GM19035 (cell line): ENCODE data around the gene MAPK8IP3.

Experiments used
- ATAC-seq: cut with Tn5 transposase; IDR thresholded peaks from one replicate; pipeline ENCODE4 v1.9.1; 2021; ENCODE audit not compliant: unreplicated experiment

Gene MAPK8IP3

DNA sequence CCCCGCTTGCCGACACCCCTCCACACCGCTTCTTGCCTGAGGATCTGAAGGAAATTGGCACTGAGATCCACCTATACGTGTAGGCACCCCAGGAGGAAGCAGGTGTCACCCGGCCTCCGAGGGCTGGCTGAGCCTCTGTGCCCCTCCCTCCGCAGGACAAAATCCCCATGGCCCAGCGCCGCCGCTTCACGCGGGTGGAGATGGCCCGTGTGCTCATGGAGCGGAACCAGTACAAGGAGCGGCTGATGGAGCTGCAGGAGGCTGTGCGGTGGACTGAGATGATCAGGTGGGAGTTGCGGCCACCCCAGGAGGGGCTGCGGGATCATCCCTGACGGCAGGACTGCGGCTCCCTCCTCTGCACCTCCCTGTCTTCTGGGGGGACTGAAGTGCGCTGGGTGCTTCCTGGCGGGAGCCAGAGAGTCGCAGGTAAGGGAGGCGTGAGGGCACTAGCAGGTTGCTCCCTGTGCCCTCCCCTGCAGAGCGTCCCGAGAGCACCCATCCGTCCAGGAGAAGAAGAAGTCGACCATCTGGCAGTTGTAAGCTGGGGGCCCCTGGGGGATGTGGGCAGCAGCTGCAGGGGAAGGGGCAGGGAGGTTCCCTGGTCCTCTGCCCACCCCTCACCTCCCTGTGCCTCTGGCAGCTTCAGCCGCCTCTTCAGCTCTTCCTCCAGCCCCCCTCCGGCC is 56.3 kb downstream of the MAPK8IP3 start:
- ATAC-seq = no peak

DNA sequence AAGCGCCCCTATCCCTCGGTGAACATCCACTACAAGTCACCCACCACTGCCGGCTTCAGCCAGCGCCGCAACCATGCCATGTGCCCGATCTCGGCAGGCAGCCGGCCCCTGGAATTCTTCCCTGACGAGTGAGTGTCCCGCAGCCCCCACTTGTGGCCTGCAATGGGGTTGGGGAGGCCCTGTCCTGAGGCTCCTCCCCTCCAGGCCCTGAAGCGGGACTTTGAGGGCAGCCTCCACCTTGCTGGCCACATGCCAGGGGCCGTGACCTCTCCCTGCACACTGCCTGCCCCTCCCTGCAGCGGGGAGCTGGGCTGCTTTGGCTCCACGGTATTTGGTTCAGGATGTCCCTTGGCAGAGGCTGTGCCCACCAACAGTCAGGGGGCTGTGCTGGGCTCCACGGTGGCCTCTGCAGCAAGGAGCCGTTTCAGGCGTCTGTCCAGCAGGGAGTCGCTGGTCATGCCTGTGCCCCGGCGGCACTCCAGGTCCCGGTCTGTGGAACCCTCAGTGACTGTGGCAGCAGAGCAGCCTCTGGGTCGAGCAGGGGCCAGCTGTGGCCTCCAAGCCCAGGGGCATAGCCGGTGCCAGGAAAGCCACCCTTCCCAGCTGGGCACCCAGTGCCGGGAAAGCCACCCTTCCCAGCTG is 57.0 kb downstream of the MAPK8IP3 start:
- ATAC-seq = no peak

DNA sequence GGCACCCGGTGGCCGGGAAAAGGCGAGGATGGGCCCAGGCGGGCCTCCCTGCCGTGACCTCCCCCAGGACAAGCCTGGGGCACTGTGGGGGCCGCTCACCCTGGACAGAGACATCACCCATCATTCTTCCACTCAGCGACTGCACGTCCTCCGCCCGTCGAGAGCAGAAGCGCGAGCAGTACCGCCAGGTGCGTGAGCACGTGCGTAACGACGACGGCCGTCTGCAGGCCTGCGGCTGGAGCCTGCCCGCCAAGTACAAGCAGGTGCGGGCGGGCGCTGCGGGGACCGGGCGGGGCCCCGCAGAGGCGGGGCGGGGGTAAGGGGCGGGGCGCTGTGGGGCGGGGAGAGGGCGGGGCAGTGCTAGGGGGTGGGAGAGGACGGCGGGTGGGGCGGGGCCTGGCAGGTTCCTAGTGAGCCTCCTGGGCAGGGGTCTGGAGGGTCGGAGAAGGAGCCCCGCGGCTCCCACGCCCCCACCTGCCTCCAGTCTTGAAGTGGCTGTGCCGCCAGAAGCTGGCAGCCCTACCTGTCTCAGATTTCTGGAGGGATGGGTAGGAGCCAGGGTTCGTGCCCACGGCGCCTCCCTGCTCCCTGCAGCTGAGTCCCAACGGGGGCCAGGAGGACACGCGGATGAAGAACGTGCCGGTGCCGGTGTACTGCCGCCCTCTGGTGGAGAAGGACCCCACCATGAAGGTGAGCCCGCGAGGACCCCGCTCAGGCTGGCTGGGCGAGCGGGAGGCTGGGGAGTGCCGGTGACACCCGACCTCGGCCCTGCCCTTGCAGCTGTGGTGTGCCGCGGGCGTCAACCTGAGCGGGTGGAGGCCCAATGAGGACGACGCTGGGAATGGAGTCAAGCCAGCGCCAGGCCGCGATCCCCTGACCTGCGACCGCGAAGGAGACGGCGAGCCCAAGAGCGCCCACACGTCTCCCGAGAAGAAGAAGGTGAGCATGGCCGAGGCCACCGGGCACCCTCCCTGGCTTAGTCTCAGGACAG is 57.8 kb downstream of the MAPK8IP3 start:
- ATAC-seq = no peak

DNA sequence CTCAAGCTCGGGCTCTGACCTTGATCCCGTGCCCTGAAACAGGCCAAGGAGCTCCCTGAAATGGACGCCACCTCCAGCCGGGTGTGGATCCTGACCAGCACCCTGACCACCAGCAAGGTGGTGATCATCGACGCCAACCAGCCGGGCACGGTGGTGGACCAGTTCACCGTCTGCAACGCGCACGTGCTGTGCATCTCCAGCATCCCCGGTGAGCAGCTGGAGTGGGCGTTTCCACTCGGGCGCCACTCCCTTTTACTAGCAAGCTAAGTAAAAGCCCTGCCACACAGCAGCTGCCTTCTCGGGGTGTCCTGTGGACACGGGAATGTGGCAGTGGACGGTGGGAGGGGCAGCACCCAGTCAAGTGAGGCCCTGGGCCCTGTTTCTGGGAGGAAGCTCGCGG is 59.0 kb downstream of the MAPK8IP3 start:
- no peak for ATAC-seq

DNA sequence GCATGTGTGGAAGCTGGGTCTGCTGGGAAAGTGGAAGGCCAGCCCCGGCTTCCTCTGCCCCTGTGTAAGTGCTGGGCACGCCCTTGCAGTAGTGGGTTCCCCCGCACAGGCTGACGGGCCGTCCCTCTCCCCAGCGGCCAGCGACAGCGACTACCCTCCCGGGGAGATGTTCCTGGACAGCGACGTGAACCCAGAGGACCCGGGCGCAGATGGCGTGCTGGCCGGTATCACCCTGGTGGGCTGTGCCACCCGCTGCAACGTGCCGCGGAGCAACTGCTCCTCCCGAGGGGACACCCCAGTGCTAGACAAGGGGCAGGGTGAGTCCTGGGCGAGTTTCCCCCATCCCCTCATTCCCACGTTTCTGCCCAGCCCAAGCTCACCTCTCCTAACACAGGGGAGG is 59.8 kb downstream of the MAPK8IP3 start:
- ATAC-seq = no peak

DNA sequence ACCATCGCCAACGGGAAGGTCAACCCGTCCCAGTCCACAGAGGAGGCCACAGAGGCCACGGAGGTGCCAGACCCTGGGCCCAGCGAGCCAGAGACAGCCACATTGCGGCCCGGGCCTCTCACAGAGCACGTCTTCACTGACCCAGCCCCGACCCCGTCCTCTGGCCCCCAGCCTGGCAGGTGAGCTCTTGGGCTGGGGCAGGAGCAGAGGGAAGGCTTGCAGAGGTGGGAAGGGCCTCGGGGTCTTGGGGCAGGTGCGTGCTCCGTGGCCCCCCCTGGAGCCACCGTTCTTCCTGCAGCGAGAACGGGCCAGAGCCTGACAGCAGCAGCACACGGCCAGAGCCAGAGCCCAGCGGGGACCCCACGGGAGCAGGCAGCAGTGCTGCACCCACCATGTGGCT is 60.2 kb downstream of the MAPK8IP3 start:
- ATAC-seq = no peak

DNA sequence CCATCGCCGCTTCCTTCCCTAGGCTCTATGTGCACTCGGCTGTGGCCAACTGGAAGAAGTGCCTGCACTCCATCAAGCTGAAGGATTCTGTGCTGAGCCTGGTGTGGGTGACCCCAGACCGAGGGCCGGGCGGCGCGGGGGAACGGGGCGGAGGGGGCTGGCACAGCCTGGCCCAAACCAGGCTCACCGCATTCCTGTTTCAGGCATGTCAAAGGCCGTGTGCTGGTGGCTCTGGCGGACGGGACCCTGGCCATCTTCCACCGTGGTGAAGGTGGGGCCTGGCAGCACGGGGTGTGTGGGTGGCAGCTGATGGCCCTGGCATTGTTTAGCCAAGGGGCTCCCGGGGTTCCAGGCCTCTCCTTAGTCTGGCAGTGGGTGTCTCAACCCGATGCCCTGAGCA is 60.7 kb downstream of the MAPK8IP3 start:
- ATAC-seq = no peak

DNA sequence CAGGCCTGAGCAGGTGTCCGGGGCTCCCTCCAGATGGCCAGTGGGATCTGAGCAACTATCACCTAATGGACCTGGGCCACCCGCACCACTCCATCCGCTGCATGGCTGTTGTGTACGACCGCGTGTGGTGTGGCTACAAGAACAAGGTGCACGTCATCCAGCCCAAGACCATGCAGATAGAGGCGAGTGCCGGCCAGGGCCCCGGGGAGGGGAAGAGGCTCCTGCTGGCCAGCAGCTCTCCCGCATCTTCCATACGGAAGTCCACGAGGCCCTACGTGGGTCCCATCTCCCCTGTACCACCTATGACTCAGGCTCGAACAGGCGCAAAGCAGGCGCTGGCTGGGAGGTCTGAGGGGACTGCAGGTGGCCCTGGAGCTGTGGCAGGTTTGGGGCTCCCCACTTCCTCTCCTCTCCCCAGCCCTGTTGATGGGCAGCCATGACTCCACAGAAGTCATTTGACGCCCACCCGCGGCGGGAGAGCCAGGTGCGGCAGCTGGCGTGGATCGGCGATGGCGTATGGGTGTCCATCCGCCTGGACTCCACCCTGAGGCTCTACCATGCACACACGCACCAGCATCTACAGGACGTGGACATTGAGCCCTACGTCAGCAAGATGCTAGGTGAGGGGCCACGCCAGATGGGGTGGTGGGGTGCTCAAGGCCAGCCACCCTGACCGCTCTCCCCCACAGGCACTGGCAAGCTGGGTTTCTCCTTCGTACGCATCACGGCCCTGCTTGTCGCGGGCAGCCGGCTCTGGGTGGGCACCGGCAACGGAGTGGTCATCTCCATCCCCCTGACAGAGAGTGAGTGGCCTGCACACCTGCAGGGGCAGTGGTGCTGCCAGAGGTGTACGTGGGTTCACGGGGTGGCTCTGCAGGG is 61.4 kb downstream of the MAPK8IP3 start:
- ATAC-seq = no peak

DNA sequence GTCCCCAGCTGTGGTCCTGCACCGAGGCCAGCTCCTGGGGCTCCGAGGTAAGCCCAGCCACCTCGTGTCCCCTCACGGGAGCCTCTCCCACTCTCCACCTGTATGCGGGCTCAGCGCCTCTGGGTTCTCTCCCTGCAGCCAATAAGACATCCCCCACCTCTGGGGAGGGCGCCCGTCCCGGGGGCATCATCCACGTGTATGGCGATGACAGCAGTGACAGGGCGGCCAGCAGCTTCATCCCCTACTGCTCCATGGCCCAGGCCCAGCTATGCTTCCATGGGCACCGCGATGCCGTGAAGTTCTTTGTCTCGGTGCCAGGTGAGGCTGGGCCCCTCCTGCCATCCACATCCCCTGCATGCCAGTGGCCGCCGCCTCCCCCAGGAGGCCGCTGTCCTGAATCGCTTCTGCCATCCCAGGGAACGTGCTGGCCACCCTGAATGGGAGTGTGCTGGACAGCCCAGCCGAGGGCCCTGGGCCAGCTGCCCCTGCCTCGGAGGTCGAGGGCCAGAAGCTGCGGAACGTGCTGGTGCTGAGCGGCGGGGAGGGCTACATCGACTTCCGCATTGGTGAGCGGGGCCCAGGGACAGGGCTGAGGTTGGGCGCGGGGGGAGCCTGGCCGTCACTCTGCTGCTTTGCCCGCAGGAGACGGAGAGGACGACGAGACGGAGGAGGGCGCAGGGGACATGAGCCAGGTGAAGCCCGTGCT is 62.2 kb downstream of the MAPK8IP3 start:
- no peak for ATAC-seq

DNA sequence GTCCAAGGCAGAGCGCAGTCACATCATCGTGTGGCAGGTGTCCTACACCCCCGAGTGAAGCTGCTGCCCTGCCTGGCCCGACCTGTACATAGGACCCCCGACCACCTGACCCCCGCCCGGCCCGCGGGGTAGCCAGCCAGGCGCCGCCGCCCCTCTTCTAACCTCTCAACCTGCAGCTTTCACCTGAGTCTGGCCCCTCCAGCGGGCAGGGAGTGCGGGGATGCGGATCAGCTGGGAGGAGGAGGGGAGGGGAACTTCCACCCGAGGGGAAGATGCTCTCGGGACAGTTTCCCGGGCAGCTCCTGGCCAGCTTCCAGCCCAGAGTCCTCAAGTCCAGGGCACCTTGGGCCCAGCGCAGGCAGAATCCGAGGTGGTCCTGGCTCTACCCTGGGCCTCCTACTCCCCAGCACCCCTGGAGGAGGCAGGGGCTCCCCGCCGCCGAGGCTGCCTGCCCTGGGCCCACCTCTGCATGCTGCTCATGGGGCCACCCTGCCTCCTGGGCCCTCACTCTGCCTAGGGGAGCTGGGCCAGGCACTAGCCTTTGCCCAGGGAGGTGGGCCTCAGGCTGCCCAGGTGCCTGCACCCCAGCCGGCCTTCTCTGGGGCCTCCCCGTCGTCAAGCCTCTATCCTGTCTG is 62.9 kb downstream of the MAPK8IP3 start:
- no peak for ATAC-seq

DNA sequence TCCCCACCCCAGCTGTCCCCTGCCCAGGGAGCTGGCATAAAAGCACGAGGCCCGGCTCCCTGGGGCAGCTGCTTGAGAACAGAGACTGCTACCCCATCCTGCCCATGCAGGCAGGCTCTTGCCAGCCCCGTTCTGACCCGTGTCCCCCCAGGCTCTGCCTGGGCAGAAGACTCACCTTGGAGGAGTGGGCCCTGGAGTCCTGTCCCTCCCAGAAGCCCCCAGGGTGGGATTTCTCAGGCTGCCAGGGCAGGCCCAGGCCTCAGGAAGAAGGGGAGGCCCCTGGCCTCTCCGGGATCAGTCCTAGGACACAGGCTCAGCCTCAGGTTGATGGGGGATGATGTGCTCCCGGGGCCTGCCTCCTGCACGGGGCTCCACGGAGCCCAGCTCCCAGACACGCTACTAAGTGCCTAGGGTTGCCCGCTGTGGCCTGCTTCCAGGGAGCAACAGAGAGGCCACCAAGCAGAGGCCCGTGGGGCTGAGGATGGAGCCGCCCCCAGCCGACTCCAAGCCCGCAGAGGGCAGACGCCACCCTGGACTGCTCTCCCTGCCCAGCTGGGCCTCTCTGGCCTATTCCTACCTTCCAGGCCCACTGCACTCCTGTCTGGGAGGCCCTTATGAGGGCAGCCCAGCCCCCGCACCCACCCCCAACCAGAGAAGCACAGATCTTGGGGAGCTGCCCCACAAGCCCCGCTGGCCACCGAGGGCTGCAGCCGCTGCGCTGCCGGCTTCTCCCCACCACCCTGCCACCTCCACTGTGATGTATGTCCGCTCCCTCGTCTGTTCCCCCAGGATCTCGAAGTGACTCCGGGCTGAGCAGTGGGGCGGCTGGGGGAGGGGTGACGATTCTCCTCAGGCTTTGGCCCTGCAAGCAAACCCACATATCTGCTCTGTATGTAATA is 63.7 kb downstream of the MAPK8IP3 start:
- no peak for ATAC-seq

DNA sequence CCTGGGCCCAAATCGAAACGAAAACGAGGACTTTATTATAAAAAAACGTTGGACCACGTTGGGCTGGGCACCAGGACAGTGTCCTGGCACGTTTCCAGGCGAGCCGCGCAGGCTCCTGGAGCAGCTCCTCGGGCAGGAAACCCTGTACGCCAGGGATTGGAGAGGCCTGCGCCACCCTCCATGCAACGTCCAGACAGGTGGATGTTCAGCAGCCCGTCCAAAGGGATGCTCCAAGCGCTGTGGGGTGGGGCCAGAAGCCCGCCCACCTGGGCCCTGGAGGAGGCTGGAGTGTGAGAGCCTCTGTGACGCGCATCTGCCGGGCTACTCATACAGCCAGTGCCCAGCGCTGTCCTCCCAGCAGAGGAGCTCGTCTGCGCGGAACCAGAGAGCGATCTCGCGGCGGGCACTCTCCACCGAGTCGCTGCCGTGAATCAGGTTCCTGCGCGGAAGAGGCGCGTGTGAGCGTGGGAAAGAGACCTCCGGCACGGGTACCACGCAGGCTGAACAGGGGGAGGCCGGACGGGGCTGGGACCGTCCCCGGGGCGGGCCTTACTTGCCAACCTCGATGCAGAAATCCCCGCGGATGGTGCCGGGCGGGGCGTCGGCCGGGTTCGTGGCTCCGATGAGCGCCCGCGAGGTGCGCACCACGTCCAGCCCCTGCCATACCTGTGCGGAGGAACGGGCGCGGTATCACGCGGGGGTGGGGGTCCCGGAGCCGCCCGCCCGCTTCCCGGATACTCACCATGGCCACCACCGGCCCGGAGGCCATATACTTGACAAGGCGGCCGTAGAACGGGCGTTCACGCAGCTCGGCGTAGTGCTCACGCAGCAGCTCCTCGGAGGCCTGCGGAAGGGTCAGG is 64.6 kb downstream of the MAPK8IP3 start:
- no peak for ATAC-seq

DNA sequence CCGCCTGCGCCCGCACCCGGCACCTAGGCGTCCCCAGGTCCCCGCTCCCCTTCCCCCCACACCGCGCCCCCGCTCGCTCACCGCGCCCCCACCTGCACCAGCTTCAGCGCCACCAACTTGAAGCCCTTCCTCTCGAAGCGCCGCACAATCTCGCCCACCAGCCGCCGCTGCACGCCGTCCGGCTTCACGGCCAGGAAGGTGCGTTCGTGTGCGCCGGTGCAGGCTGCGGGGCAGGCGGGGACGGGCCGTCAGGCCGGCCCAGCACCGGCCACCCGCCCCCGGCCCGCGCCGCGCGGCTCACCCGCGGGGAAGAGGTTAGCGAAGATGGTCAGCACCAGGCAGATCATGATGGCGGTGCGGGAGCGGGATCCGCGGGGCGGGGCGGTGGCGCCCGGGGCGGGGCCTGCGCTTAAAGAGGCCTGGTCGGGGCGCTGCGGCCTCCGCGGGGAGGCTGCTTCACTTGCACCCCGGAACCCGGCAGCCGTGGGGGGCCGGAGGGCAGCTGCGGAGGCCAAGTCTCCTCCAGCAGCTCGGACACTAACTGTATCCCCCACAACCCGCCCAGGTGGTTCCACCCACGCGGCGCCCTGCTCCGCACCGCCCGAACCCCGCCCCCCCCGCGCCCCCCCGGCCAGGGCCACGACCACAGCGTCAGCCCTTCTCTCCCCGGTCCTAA is 65.3 kb downstream of the MAPK8IP3 start, which contains the start of gene NME3:
TSS of gene NME3 (minus strand) at position 356 of the 676 bp plus-strand sequence. CDS start at position 347, 9 bp downstream.
- peak; percentile 33 for ATAC-seq

DNA sequence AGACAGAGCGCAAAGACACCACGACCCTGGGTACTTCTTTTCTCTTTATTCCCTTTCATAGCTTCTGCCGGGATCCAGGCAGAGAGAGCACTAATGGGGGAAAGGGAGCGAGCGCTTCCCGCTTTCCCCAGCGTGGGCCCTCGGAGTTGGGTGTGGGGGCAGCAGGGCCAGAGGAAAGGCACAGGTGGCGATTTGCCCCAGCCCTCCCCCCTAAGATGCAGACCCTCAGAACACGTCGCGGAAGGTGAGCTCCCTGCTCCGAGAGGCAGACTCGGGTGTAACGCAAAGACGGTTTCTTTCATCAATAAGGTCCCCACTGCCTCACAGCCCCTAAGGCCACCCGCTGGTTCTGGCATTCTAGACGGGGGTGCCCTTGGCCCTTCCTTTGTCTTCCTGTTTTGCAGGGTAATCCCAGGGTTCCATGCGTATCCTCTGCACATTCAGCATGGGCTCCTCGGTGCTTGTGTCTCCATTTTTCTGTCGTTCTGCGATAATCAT is 65.9 kb downstream of the MAPK8IP3 start:
- no peak for ATAC-seq

DNA sequence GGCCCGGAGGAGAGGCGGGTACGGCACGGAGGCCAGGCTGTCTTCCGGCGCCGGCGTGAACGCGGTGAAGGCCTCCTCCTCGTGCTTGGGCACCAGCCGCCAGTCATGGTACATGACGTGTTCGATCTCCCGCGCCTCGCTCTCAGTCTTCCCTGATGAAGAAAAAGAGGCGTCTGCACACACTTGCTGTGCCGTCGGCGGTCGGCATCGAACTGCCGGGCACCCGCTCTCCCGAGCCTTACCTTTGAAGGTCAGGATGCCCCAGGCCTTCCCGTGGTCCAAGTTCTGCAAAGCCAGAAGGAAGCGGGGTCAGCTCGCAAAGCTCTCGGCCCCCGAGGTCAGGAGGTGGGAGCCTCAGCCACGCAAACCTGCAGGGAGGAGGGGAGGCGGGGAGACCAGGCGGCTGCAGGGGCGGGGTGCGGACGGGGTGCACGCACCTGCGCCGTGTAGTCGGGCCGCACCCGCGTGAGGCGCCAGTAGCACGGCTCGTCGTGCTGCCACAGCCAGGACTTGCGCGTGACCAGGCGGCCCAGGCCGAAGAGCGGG is 66.4 kb downstream of the MAPK8IP3 start, which contains the start of gene EME2:
TSS of gene EME2 (plus strand) at position 449 of the 546 bp plus-strand sequence. CDS start 418 bp downstream, outside the sequence.
- ATAC-seq = peak; percentile 10
